GM18520 (cell line): ENCODE measurements around the gene BCAR3.
"Not testable (repeated sequence)": the region's sequence is repeated elsewhere in the genome, so short reads cannot be mapped to it uniquely, and the experiment has no call there.

ENCODE experiments used
- ATAC-seq: cut with Tn5 transposase; IDR thresholded peaks from one replicate; pipeline ENCODE4 v1.9.1; 2021; ENCODE audit not compliant: unreplicated experiment

BCAR3 gene

DNA sequence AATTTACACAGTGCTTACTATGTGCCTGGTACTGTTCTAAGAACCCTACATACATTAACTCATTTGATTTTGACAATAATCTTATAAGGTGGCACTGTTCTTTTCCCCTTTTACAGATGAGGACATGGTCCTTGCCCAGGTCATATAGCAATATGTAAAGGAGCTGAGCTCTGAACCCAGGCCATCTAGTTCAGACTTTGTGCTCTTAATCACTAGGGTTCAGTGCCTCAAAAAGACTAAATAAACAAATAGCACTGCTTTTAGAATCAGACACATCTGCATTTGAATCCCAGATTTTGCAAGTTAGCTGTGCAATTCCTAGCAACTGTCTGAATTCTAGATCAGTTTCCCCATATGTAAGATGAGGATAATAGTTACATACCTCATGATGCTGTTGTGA is 8.7 kb upstream of the BCAR3 start:
- ATAC-seq = no peak

DNA sequence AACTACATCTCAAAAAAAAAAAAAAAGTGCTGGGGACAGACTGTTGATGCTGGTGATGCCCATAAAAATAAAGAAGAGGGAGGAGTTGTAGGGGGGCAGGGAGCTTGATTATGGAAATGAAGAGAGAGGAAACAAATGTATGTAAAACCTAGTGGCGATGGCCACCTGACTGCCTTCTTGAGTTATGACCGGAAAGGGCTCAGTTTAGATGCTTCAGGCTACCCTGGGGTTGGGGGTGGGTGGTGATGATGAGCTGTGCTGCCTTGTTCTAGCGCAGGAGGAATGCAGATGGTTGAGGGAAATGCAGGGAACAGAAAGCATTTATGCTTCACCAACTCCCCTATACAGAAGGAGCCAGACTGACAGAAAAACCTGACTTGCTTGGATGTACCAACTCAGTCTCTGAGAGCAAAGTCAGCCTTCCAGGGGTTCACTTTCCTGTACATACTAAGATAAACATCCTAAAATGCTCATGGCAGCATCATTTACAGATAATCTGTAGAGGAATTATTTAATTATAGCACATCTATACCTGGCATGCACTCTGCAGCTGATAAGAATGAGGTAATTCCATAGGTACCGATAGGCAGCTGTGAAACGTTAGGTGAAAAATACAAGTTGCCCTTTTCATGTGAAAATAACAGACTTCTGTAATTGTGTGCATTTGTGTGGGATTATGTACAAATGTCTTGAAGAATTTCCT is 8.0 kb upstream of the BCAR3 start:
- no peak for ATAC-seq

DNA sequence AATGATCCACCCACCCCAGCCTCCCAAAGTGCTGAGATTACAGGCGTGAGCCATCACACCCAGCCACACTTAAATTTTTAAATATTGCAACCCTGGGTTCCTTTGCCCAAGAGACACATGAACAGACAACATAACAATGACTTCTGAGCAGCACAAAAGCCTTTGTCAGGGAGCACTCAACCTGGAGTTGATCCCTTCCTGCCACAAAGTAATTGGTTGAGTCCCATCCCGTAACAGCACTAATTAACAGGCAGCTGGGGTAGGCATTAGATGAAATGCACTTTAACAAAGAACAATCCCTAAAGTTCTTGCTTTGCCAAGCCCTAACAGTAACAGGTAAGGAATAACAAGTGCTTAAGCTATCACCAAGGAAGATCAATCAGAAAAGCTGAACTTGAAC is 5.9 kb upstream of the BCAR3 start:
- no peak for ATAC-seq

DNA sequence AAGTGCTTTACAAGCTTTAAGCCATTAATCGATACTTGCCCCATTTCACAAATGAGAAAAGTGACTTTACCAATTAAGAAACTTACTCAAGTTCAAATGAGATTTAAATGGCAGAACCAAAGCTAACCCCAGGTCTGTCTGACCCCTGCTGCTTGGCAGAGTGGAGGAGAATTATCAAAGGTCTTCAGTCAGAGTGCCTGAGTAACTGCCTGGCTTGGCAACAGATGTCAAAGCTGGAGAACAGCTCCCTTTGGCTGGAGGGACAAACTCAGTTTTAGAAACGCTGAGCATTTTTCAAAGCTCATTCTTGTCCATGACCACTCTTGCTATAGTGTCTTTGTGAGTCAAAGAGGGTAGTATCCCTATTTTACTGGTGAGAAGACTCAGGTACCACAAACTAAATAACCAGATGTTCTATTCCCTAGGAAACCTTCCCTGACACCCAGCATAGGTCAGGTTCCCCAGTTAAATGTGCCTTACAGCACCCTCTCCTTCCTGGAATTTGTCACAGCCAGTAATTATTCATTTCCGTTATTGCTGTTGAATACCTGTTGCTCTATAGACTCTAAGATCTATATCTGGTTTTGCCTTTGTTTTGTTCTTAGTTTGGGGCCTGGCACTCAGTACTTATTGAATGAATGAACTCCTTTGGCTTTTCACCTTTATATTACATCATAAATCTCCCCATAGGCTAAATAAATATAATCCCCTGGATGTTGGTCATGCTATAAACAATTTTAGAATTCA is 5.0 kb upstream of the BCAR3 start:
- no peak for ATAC-seq

DNA sequence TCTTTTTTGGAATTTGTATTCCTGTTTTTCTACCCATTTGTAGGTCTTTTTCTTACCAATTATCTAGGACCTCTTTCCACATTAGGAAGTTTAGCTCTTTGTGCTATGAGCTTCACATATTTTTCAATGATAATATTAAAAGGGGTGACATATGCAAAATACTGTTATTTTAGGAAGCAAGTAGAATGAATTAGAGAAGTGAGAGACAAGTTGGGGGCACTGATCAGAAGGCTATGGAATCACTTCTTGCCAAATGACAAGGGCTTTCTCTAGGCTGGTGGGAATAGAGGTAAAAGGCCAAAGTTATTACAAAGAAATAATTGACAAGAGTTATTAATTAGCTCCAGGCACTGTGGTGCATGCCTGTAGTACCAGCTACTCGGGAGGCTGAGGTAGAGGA is 4.3 kb upstream of the BCAR3 start:
- no peak for ATAC-seq

DNA sequence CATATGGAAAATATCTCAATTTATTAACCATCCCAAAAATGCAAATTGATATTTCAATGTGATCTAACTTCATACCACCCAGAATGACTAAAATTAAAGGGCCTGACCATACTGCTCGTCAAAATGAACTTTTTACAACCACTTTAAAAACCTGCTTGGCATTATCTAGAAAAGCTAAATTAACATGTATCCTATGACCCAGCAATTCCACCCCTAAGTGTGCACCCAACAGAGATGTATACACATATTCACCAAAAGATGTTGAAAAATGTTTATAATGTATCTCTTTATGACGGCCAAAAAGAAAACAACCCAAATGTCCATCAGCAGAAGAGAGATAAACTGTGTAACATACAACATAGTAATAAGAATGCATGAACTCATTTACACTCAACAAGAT is 1.6 kb upstream of the BCAR3 start:
- ATAC-seq = no peak

DNA sequence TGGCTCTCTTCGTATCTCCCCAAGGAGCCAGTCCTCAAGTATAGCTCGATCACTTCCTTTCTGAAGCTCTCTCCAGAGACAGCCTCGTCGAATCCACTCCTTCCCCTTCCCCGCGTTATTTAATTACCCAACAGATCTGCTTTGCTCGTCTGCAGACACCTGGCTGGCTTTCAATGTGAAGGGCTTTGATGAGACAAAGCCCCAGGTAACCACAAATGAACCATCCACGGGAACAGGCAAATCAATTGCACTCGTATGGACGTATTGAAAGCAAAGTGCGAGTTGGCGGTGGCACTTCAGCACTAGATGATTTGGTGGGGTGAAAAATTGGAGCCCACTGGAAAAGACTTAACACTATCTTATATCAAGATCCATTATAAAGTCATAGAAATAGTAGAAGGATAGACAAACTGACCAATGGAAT is 364 bp upstream of the BCAR3 start:
- no peak for ATAC-seq

DNA sequence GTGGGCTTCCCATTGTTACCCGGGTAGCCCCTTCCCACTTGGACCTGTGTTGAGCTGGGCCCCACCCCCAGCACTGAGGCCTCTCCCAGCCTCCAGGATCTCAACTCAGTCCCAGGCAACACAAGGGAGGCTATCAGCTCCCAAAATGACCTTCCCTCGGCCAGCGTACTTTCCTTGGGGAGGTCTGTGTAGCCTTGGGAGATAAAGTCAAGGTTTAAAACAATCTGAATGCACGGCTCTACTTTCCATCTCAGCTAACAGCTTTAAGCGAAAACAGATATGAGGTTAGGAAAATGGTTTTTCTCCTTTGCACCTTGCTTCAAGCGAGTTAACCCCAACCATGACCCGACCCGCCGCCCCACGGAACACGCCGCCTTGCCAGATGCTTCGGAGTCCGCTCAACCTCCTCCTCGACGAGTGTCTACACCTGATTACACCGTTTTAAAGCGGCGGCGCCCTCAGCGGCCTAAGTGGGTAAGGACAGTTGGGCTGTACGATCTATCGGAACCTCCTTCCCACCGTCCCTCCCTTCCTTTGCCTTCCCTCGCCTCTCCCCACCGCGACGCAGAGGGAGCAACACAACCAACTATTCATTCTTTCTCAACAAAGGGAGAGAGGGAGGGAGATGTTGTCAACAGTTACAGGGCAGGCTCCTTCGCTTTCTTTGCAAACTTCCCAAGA is 1.1 kb downstream of the BCAR3 start:
- ATAC-seq = peak; percentile 55

DNA sequence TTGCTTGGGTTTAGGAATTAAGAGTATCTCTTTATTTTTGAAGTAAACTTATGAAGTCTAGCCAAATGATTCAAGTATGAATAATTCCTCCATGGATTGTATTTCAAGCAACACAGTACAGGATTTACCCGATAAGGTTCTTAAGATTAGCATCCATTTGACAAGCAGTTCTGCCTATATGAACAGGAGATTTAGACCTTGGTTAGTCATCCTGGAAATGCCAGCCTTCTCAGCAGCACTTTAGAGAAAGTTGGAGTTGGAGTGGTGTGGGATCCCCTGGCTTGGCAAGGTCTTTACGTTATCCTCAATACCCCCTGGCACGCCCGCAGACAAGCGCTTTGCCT is 1.6 kb downstream of the BCAR3 start:
- no peak for ATAC-seq

DNA sequence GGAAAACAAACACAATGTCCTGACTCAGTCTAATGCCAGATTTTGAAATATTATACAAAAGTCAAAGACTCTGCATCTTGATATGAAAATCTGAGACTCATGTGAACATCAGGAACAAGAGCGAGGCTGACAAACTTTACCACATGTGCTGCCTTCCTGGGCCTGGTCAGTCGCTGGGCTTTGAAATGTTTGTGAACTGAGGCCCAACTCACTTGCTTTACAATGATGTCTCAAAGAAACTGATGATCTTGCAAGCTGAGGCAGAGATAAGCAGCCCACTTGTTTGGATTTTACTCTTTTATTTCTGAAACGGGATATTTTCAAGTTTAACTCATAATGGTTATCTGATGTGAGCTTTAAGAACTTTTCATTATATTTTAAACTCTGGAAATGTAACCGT is 2.1 kb downstream of the BCAR3 start:
- no peak for ATAC-seq

DNA sequence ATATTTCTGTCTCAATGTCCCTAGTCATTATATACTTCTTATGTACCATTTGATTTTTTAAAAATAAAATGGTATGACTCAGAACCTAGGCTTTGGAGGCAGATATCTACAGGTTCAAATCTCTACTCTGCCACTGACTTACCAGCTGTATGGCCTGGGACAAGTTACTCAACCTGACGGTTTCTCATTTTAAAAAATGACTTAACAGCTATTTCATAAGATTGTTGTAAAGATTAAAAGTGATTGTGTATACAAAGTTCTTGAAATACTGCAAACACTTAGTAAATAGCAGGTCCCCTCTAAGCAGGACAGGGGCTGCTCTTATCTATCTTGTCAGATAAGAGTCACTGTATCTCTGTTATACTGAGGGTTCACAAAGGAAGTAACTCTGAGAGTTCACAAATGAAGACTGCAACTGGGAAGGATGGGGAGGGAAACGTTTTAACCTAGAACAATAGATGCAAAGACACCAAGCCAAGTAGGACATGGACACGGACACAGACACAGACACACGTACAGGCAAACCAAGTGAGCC is 2.6 kb downstream of the BCAR3 start:
- no peak for ATAC-seq

DNA sequence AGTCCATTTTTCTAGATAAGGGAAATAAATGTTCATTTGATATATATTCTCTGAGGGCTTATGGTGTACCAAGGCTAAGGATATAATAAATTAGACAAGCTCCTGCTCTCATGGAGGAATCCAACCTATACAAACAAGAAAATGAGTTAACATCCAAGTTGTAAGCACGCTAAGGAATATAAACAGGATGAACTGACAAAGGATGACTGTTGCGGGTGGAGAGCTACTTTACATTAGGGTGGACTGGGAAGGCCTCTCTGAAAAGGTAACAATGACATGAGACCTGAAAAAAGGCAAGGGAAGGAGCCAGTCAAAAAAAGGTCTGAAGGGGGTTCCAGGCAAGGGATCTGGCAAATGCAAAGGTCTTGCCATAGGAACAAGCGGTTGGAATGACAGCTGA is 3.1 kb downstream of the BCAR3 start:
- ATAC-seq = no peak

DNA sequence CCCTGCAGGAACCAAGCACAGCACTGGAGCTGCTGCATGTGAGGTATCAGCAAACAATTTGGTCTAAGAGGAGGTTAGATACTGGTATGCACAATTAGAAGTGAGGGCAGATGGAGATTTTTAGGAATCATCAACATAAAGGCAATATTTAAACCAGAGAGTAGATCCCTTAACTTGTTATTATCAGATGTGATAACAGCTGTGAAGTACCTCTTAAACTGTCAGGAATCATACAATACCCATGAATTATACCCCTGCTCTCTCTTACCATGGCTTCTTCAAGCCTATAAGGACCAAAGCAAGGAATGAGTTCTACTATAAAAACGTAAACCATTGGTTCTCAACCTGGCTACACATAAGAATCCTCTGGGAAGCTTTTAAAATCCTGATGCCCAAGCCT is 3.9 kb downstream of the BCAR3 start:
- ATAC-seq = no peak

DNA sequence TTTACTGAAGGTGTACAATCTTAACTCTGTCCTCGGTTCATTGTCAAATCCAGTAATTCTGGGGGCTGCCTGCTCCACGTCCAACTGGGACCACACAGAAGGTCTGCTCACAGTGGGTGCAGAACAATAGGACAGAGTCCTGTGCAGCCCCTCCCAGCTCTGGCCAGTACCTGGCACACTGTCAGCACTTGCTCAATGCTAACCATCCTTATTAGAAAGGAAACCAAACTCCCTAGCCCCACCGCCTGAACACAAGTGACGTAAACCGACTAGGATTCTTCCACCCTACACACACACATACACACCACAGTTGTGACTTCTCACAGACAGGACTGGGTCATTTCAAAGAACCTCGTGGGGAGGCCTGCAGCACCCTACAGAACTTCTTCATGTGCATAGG is 5.2 kb downstream of the BCAR3 start:
- no peak for ATAC-seq

DNA sequence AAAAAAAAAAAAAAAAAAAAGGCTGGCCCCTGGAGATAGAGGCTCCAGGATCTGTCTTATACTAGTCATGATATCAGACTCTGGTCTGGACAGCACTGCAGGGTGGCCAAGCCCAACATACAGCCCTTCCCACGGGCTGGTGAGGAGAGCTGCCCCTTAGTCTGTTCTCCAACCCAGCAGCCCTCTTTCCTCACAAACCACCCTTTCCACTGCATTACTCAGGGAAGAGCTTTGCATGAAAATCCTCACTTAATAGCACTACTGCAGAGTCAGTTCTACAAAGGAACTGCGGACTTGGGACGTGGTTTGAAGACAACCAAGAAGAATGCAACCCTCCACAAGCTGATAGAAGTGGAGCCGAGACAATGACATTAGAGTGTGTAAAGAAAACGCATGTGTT is 5.7 kb downstream of the BCAR3 start:
- ATAC-seq = no peak

DNA sequence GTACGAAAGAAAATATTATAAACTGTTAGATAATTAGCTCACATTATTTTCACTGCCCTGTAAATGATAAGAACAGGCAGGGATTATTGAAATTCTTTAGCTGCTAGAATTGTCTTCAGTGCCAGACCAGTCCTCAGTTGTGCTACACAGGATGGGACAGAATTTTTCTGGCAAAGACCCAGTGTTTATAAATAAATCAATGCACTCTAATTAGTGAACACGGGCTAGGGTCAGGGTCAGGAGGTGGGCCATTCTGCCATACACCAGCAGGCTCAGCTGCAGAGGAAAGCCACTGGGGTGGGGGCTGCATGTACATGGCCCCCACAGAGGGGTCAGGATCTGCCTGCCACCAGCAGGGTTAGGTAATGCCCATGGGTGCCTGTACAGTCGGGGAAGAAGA is 6.4 kb downstream of the BCAR3 start:
- no peak for ATAC-seq

DNA sequence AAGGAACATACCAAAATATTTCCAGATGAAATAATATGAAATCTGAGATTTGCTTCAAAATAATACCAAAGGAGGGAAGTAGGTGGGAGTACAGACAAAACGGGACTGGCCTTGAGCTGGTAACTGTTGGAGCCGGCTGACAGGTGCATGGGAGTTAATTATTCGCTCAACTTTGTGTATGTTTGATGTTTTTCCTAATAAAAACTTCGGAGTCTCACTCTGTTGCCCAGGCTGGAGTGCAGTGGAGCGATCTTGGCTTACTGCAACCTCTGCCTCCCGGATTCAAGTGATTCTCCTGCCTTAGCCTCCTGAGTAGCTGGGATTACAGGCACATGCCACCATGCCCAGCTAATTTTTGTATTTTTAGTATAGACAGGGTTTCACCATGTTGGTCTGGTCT is 7.6 kb downstream of the BCAR3 start:
- ATAC-seq = not testable (repeated sequence)

DNA sequence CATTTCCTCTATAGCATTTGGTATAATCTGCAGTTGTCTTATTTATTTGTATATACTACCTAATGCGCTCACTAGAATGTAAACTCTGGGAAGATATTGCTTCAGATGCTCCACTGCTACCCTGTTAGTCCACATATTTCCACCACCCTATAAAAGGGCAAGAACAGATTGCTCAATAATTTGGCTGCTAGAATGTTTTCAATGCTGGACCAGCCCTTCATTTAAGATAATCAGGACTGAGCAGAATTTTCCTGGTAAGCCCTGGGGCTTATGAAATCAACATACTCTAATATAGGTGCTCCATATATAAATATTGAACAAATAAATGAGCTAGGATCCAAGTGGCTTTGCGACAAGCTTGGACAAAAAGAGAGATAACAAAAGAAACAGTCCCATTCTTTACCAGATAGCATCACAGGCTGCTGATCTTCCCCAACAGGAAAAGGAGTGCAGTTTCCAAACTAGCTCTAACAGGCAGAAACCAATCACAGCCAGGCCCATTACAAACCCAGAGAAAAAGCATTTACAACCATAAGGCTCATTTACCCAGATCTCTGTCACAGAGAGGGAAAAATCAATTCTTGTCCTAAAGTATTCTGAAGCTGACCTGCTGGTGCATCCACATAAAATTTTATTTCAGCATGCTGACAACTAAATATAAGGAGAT is 8.3 kb downstream of the BCAR3 start:
- ATAC-seq = no peak

DNA sequence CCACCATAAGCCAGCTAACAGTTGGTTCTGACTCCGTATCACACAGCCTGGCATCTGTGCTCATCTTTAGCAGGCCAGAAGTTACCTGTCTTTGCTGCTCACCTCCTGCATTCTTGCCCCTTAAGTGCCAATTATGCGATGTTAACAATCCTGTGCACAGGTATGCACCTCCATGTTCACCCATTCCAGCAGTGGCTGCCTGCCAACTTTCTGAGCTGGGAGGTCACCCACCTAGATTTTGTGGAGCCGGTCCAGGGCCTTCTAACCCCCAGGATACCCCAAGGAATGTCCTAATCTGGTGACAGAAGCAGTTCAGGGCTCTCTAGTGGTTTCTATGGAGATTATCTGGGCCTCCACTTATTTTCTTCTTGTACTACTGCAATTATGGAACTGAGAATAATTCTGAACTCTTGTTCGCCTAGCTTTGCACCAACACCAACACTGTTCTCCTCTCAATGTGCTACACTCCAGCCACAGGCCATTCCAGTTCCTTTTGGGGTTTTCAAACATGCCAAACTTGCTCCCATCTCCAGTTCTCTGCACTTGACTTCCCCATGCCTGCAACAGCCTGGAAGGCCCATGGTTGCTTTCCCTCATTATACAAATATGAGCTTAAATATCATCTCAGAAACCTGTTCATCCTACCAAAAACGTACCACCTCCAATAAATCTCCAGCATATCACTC is 9.0 kb downstream of the BCAR3 start:
- no peak for ATAC-seq

DNA sequence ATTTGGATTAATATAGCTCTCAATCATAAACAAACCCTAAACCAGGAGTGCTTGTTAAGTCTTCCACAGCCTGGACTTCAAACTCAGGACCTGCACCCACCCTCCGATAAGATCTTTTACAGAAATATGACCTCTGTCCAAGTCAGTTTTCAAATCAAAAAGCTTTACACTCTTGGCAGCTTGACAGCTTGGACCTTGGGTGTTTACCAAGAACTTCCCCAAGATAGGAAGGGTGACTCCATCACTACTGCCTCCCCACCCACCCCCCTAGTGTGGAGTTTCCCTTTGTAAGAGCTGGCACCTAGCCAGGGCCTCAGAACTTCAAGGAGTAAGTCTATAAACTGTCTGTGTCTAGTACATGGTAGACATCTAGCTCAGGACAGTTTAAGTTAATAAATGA is 9.6 kb downstream of the BCAR3 start:
- ATAC-seq = no peak

DNA sequence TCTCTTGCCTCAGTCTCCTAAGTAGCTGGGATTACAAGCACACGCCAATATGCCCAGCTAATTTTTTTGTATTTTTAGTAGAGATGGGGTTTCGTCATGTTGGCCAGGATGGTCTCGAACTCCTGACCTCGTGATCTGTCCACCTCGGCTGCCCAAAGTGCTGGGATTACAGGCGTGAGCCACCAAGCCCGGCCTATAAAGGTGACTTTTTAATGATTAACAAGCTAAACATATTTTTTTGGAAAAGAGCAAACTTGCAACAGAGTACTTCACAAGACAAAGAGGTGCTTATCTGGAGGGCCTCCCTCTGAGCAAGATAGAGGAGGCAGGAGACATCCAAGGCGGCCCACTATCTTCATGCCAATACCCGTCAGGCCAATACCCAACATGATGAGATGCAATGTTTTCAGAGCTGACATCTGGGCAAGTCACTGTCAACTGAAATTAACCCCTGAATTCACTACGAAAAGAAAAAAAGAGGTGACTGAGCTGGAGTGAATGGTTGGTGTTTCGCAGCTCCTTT is 10.5 kb downstream of the BCAR3 start:
- ATAC-seq = no peak
